Mesothelial cell of epicardium (in vitro differentiated cells): ENCODE results near the gene ZNF615. TPM values are rescaled to one million over a fixed set of nuclear protein-coding genes. Genes with fewer than 3 reads are reported as not detected.
"Not testable (repeated sequence)": the region's sequence is repeated elsewhere in the genome, so short reads cannot be mapped to it uniquely, and the experiment has no call there.

Experiments
- DNase-seq, 2 experiments: peaks; one replicate each; pipeline ENCODE4 v3.0.0; 2021; ENCODE audit warnings: low spot score in 2 of 2; ENCODE audit not compliant: unreplicated experiment in 2 of 2
- H3K27ac Mint-ChIP-seq: 2 replicates; pipeline ENCODE4 v1.8.0; 2021; ENCODE audit warnings: mixed read lengths
- H3K27me3 Mint-ChIP-seq: 2 replicates; pipeline ENCODE4 v1.8.0; 2021; ENCODE audit warnings: low read depth, mixed read lengths
- H3K36me3 Mint-ChIP-seq: 2 replicates; pipeline ENCODE4 v1.8.0; 2021; ENCODE audit warnings: mixed read lengths
- H3K4me1 Mint-ChIP-seq: 2 replicates; pipeline ENCODE4 v1.8.0; 2021; ENCODE audit warnings: mixed read lengths
- H3K4me3 Mint-ChIP-seq: 2 replicates; pipeline ENCODE4 v1.8.0; 2021; ENCODE audit warnings: mild to moderate bottlenecking, moderate library complexity, mixed read lengths
- H3K9me3 Mint-ChIP-seq: 2 replicates; pipeline ENCODE4 v1.8.0; 2021; ENCODE audit warnings: mixed read lengths
- CTCF ChIP-seq: fragments of 200-600 bp; sonication (generic); IDR thresholded peaks from one replicate; pipeline ENCODE4 v1.5.0; 2021; ENCODE audit warnings: antibody characterized with exemption; ENCODE audit not compliant: unreplicated experiment
- total RNA-seq: library from RNA; stranded (reverse); gene quantifications from 3 replicates; pipeline ENCODE4 v1.2.1, GENCODE V29; 2021

The ZNF615 gene
- total RNA-seq, 1 donor from 2014 or later = 14.6 TPM

- Mint-ChIP-seq H3K9me3 (peaks cover 58% of the 10 kb centered on the region), H3K36me3 (peaks cover 68% of the 10 kb centered on the region), H3K27ac (no peak overlapping the region), H3K27me3 (no peaks in the 10 kb centered on the region), H3K4me1 (peaks cover 9% of the 10 kb centered on the region), H3K4me3 (no peak overlapping the region)
- no peak for TF ChIP-seq CTCF
- no peak for DNase-seq
These were observed 24.6 kb downstream of the ZNF615 start for GRCh38 chr19:51983361-51983760.

GRCh38 chr19:51980926-51981325, 27.1 kb downstream of the ZNF615 start:
- H3K4me1 Mint-ChIP-seq, DNase-seq, H3K27ac Mint-ChIP-seq, H3K4me3 Mint-ChIP-seq, H3K27me3 Mint-ChIP-seq: not testable (repeated sequence)
- H3K9me3 Mint-ChIP-seq = peaks cover 70% of the 10 kb centered on the region
- H3K36me3 Mint-ChIP-seq = peaks cover 76% of the 10 kb centered on the region

- no peak for TF ChIP-seq CTCF
- Mint-ChIP-seq H3K9me3 (peaks cover 68% of the 10 kb centered on the region), H3K36me3 (peaks cover 76% of the 10 kb centered on the region), H3K27ac (no peak overlapping the region), H3K4me1 (no peaks in the 10 kb centered on the region), H3K27me3 (no peaks in the 10 kb centered on the region), H3K4me3 (no peak overlapping the region)
- no peak for DNase-seq
These were observed 27.8 kb downstream of the ZNF615 start for GRCh38 chr19:51980116-51980736.

GRCh38 chr19:51978882-51979281, 29.1 kb downstream of the ZNF615 start:
- no peak for TF ChIP-seq CTCF
- Mint-ChIP-seq H3K4me1 (no peaks in the 10 kb centered on the region), H3K27ac (no peak overlapping the region), H3K9me3 (peaks cover 76% of the 10 kb centered on the region), H3K36me3 (peaks cover 86% of the 10 kb centered on the region), H3K27me3 (no peaks in the 10 kb centered on the region), H3K4me3 (no peak overlapping the region)
- DNase-seq = no peak

GRCh38 chr19:51977346-51977745, 30.7 kb downstream of the ZNF615 start:
- H3K27ac Mint-ChIP-seq = no peak overlapping the region
- no peaks in the 10 kb centered on the region for H3K4me1 Mint-ChIP-seq
- peaks cover 86% of the 10 kb centered on the region for H3K36me3 Mint-ChIP-seq
- no peak overlapping the region for H3K4me3 Mint-ChIP-seq
- H3K27me3 Mint-ChIP-seq = no peaks in the 10 kb centered on the region
- TF ChIP-seq CTCF = no peak
- DNase-seq = no peak
- H3K9me3 Mint-ChIP-seq = peaks cover 72% of the 10 kb centered on the region

- no peak for DNase-seq
- H3K27ac Mint-ChIP-seq = no peak overlapping the region
- no peak overlapping the region for H3K4me3 Mint-ChIP-seq
- no peaks in the 10 kb centered on the region for H3K4me1 Mint-ChIP-seq
- H3K36me3 Mint-ChIP-seq = peaks cover 88% of the 10 kb centered on the region
- no peak for TF ChIP-seq CTCF
- no peaks in the 10 kb centered on the region for H3K27me3 Mint-ChIP-seq
- peaks cover 74% of the 10 kb centered on the region for H3K9me3 Mint-ChIP-seq
These were observed 31.2 kb downstream of the ZNF615 start for GRCh38 chr19:51976852-51977251.

- not testable (repeated sequence) for DNase-seq, H3K27me3 Mint-ChIP-seq, H3K27ac Mint-ChIP-seq, H3K4me3 Mint-ChIP-seq, H3K4me1 Mint-ChIP-seq
- peaks cover 88% of the 10 kb centered on the region for H3K36me3 Mint-ChIP-seq
- H3K9me3 Mint-ChIP-seq = peaks cover 78% of the 10 kb centered on the region
These were observed 32.2 kb downstream of the ZNF615 start for GRCh38 chr19:51975787-51976186.
